Measurements from ENCODE around the gene TBX1. TPM values are rescaled to one million over a fixed set of nuclear protein-coding genes. Genes with fewer than 3 reads are reported as not detected.

Gene TBX1
- total RNA-seq, 1 experiment from 2014 or later = 5.3 TPM

- Mint-ChIP-seq H3K9me3 (ENCODE audit: unreplicated experiment) (no peaks in the 10 kb centered on the region), H3K4me3 (ENCODE audit: unreplicated experiment) (peak overlapping the region; percentile 70), H3K4me1 (ENCODE audit: low read depth, unreplicated experiment) (no peaks in the 10 kb centered on the region), H3K27ac (ENCODE audit: unreplicated experiment) (no peak overlapping the region), H3K27me3 (ENCODE audit: insufficient read depth, unreplicated experiment) (no peaks in the 10 kb centered on the region), H3K36me3 (ENCODE audit: insufficient read depth, unreplicated experiment) (no peaks in the 10 kb centered on the region)
- peak in 1 of 2 experiments; percentile 85 for DNase-seq
- H3K9me3 ChIP-seq = no peaks in the 10 kb centered on the region
- no peaks in the 10 kb centered on the region for H3K36me3 ChIP-seq (ENCODE audit: control insufficient read depth, insufficient read depth, low read length)
- CTCF ChIA-PET = interaction anchor here (0.8 kb wide), 1 partner anchor 13 kb away, joined by 4 read pairs; no protein-coding TSS in a partner anchor
- intact Hi-C loops (cut with micrococcal nuclease; ENCODE audit: unreplicated experiment) = loop anchor here (5.0 to 10.0 kb wide), 2 partner anchors 36 to 83 kb away; no protein-coding TSS in a partner anchor
- H3K4me1 ChIP-seq = peaks cover 7% of the 10 kb centered on the region
- no peaks in the 10 kb centered on the region for H3K27me3 ChIP-seq (replicated peaks; ENCODE audit: control insufficient read depth, insufficient read depth, low read length)
- TF ChIP-seq, protein P1, sequence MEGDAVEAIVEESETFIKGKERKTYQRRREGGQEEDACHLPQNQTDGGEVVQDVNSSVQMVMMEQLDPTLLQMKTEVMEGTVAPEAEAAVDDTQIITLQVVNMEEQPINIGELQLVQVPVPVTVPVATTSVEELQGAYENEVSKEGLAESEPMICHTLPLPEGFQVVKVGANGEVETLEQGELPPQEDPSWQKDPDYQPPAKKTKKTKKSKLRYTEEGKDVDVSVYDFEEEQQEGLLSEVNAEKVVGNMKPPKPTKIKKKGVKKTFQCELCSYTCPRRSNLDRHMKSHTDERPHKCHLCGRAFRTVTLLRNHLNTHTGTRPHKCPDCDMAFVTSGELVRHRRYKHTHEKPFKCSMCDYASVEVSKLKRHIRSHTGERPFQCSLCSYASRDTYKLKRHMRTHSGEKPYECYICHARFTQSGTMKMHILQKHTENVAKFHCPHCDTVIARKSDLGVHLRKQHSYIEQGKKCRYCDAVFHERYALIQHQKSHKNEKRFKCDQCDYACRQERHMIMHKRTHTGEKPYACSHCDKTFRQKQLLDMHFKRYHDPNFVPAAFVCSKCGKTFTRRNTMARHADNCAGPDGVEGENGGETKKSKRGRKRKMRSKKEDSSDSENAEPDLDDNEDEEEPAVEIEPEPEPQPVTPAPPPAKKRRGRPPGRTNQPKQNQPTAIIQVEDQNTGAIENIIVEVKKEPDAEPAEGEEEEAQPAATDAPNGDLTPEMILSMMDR (IDR thresholded peaks at IDR 0.05; ENCODE audit: insufficient read depth in 1 of 2, low read depth in 1 of 2, low read length in 1 of 2, severe bottlenecking in 1 of 2, unreplicated experiment in 1 of 2) = peak; percentile 81 to 93
- POLR2A ChIA-PET = no interaction called here
- peak overlapping the region; percentile 56 for H3K4me3 ChIP-seq (ENCODE audit: low read depth, low read length)
- no TSS peak for BruUV-seq (replicated peaks)
Measured at GRCh38 chr22:19717691-19718455, 42.7 kb upstream of the TBX1 start.

GRCh38 chr22:19718456-19719049 lies 42.0 kb upstream of the TBX1 start:
- peaks cover 7% of the 10 kb centered on the region for H3K4me1 ChIP-seq
- Mint-ChIP-seq H3K36me3 (ENCODE audit: insufficient read depth, unreplicated experiment) (no peaks in the 10 kb centered on the region), H3K27me3 (ENCODE audit: insufficient read depth, unreplicated experiment) (no peaks in the 10 kb centered on the region), H3K9me3 (ENCODE audit: unreplicated experiment) (no peaks in the 10 kb centered on the region), H3K4me1 (ENCODE audit: low read depth, unreplicated experiment) (no peaks in the 10 kb centered on the region), H3K27ac (ENCODE audit: unreplicated experiment) (no peak overlapping the region), H3K4me3 (ENCODE audit: unreplicated experiment) (peak overlapping the region; percentile 70)
- BruUV-seq (replicated peaks) = no TSS peak
- POLR2A ChIA-PET = no interaction called here
- peak overlapping the region; percentile 56 for H3K4me3 ChIP-seq (ENCODE audit: low read depth, low read length)
- CTCF ChIA-PET = no interaction called here
- TF ChIP-seq, protein P1 (IDR thresholded peaks at IDR 0.05; ENCODE audit: insufficient read depth in 1 of 2, low read depth in 1 of 2, low read length in 1 of 2, severe bottlenecking in 1 of 2, unreplicated experiment in 1 of 2) = no peak
- H3K9me3 ChIP-seq = no peaks in the 10 kb centered on the region
- H3K27me3 ChIP-seq (replicated peaks; ENCODE audit: control insufficient read depth, insufficient read depth, low read length) = no peaks in the 10 kb centered on the region
- intact Hi-C loops (cut with micrococcal nuclease; ENCODE audit: unreplicated experiment) = loop anchor here (5.0 to 10.0 kb wide), 2 partner anchors 36 to 84 kb away; no protein-coding TSS in a partner anchor
- no peak for DNase-seq
- no peaks in the 10 kb centered on the region for H3K36me3 ChIP-seq (ENCODE audit: control insufficient read depth, insufficient read depth, low read length)

- DNase-seq = no peak
- Histone ChIP-seq H3K9me3 (no peaks in the 10 kb centered on the region), H3K4me1 (peaks cover 7% of the 10 kb centered on the region), H3K27me3 (replicated peaks; ENCODE audit: control insufficient read depth, insufficient read depth, low read length) (no peaks in the 10 kb centered on the region), H3K36me3 (ENCODE audit: control insufficient read depth, insufficient read depth, low read length) (no peaks in the 10 kb centered on the region), H3K4me3 (ENCODE audit: low read depth, low read length) (no peak overlapping the region)
- BruUV-seq (replicated peaks) = no TSS peak
- intact Hi-C loops (cut with micrococcal nuclease; ENCODE audit: unreplicated experiment) = loop anchor here (5.0 to 10.0 kb wide), 2 partner anchors 37 to 84 kb away; no protein-coding TSS in a partner anchor
- Mint-ChIP-seq H3K4me3 (ENCODE audit: unreplicated experiment) (peak overlapping the region; percentile 57), H3K9me3 (ENCODE audit: unreplicated experiment) (no peaks in the 10 kb centered on the region), H3K4me1 (ENCODE audit: low read depth, unreplicated experiment) (no peaks in the 10 kb centered on the region), H3K27me3 (ENCODE audit: insufficient read depth, unreplicated experiment) (no peaks in the 10 kb centered on the region), H3K36me3 (ENCODE audit: insufficient read depth, unreplicated experiment) (no peaks in the 10 kb centered on the region), H3K27ac (ENCODE audit: unreplicated experiment) (no peak overlapping the region)
- TF ChIP-seq, protein P1 (IDR thresholded peaks at IDR 0.05; ENCODE audit: insufficient read depth in 1 of 2, low read depth in 1 of 2, low read length in 1 of 2, severe bottlenecking in 1 of 2, unreplicated experiment in 1 of 2) = no peak
- ChIA-PET CTCF (interaction anchor here (0.9 kb wide), 1 partner anchor 235 kb away, joined by 3 read pairs; no protein-coding TSS in a partner anchor), POLR2A (no interaction called here)
Measured at GRCh38 chr22:19719050-19719482, 41.5 kb upstream of the TBX1 start.

Measured in Caco-2 (cell line).